WTC11 (cell line): ENCODE measurements around the gene GAL3ST3. TPM values are rescaled to one million over a fixed set of nuclear protein-coding genes. Genes with fewer than 3 reads are reported as not detected.

Experiments
- E2F1 ChIP-seq: sonication (generic); formaldehyde crosslinking; IDR thresholded peaks from 2 replicates; pipeline ENCODE4 v1.8.0; 2022; ENCODE audit warnings: mild to moderate bottlenecking, missing genetic modification reagents
- USF2 ChIP-seq: sonication (generic); formaldehyde crosslinking; IDR thresholded peaks from 2 replicates; pipeline ENCODE4 v1.8.1; 2023; ENCODE audit warnings: mild to moderate bottlenecking, missing genetic modification reagents, moderate library complexity
- ZNF416 ChIP-seq: fragments of 250-450 bp; sonication (Bioruptor Pico); IDR thresholded peaks from 2 replicates; pipeline ENCODE4 v1.9.0; 2021; ENCODE audit warnings: mild to moderate bottlenecking, inconsistent platforms
- ZNF532 ChIP-seq: fragments of 250-450 bp; sonication (Bioruptor Pico); IDR thresholded peaks from 2 replicates; pipeline ENCODE4 v1.9.0; 2021; ENCODE audit warnings: mild to moderate bottlenecking, borderline replicate concordance
- total RNA-seq: library from RNA; stranded (reverse); gene quantifications from 3 replicates; pipeline ENCODE4 v1.2.3, GENCODE V29; 2021
- TF ChIP-seq, protein P1 (sequence below): sonication (generic); formaldehyde crosslinking; IDR thresholded peaks from 2 replicates; pipeline ENCODE4 v1.8.1; 2023; ENCODE audit warnings: mild to moderate bottlenecking, missing genetic modification reagents, borderline replicate concordance
- TF ChIP-seq, protein P2 (sequence below): sonication (generic); formaldehyde crosslinking; IDR thresholded peaks from 2 replicates; pipeline ENCODE4 v1.8.0; 2023; ENCODE audit warnings: missing genetic modification reagents, mild to moderate bottlenecking, borderline replicate concordance
- TF ChIP-seq, protein P3 (sequence below): sonication (generic); formaldehyde crosslinking; IDR thresholded peaks from 2 replicates; pipeline ENCODE4 v1.8.1; 2022; ENCODE audit warnings: mild to moderate bottlenecking, moderate library complexity, missing genetic modification reagents

GAL3ST3 gene
- total RNA-seq, 1 experiment from 2014 or later: 21.3 TPM

GRCh38 chr11:66087148-66087908, 38.4 kb upstream of the GAL3ST3 start (continued):
- TF ChIP-seq E2F1 (CRISPR knock-in tag) (no peak), ZNF532 (CRISPR knock-in tag) (no peak), ZNF416 (CRISPR knock-in tag) (no peak), USF2 (CRISPR knock-in tag) (no peak)
- TF ChIP-seq, protein P1, sequence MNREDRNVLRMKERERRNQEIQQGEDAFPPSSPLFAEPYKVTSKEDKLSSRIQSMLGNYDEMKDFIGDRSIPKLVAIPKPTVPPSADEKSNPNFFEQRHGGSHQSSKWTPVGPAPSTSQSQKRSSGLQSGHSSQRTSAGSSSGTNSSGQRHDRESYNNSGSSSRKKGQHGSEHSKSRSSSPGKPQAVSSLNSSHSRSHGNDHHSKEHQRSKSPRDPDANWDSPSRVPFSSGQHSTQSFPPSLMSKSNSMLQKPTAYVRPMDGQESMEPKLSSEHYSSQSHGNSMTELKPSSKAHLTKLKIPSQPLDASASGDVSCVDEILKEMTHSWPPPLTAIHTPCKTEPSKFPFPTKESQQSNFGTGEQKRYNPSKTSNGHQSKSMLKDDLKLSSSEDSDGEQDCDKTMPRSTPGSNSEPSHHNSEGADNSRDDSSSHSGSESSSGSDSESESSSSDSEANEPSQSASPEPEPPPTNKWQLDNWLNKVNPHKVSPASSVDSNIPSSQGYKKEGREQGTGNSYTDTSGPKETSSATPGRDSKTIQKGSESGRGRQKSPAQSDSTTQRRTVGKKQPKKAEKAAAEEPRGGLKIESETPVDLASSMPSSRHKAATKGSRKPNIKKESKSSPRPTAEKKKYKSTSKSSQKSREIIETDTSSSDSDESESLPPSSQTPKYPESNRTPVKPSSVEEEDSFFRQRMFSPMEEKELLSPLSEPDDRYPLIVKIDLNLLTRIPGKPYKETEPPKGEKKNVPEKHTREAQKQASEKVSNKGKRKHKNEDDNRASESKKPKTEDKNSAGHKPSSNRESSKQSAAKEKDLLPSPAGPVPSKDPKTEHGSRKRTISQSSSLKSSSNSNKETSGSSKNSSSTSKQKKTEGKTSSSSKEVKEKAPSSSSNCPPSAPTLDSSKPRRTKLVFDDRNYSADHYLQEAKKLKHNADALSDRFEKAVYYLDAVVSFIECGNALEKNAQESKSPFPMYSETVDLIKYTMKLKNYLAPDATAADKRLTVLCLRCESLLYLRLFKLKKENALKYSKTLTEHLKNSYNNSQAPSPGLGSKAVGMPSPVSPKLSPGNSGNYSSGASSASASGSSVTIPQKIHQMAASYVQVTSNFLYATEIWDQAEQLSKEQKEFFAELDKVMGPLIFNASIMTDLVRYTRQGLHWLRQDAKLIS (CRISPR knock-in tag): no peak
- TF ChIP-seq, protein P2, sequence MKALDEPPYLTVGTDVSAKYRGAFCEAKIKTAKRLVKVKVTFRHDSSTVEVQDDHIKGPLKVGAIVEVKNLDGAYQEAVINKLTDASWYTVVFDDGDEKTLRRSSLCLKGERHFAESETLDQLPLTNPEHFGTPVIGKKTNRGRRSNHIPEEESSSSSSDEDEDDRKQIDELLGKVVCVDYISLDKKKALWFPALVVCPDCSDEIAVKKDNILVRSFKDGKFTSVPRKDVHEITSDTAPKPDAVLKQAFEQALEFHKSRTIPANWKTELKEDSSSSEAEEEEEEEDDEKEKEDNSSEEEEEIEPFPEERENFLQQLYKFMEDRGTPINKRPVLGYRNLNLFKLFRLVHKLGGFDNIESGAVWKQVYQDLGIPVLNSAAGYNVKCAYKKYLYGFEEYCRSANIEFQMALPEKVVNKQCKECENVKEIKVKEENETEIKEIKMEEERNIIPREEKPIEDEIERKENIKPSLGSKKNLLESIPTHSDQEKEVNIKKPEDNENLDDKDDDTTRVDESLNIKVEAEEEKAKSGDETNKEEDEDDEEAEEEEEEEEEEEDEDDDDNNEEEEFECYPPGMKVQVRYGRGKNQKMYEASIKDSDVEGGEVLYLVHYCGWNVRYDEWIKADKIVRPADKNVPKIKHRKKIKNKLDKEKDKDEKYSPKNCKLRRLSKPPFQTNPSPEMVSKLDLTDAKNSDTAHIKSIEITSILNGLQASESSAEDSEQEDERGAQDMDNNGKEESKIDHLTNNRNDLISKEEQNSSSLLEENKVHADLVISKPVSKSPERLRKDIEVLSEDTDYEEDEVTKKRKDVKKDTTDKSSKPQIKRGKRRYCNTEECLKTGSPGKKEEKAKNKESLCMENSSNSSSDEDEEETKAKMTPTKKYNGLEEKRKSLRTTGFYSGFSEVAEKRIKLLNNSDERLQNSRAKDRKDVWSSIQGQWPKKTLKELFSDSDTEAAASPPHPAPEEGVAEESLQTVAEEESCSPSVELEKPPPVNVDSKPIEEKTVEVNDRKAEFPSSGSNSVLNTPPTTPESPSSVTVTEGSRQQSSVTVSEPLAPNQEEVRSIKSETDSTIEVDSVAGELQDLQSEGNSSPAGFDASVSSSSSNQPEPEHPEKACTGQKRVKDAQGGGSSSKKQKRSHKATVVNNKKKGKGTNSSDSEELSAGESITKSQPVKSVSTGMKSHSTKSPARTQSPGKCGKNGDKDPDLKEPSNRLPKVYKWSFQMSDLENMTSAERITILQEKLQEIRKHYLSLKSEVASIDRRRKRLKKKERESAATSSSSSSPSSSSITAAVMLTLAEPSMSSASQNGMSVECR (CRISPR knock-in tag): no peak
- TF ChIP-seq, protein P3, sequence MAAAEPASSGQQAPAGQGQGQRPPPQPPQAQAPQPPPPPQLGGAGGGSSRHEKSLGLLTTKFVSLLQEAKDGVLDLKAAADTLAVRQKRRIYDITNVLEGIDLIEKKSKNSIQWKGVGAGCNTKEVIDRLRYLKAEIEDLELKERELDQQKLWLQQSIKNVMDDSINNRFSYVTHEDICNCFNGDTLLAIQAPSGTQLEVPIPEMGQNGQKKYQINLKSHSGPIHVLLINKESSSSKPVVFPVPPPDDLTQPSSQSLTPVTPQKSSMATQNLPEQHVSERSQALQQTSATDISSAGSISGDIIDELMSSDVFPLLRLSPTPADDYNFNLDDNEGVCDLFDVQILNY (CRISPR knock-in tag): no peak
